Fibroblast of lung (primary cell): ENCODE results near the gene MCM5.

ENCODE experiments used
- CTCF ChIP-seq, 2 donors: IDR thresholded peaks in 1 of 2; conservative IDR thresholded peaks in 1 of 2; 1 replicate in 1 of 2; 2 replicates in 1 of 2; pipeline ENCODE4 v1.5.1; 2011 to 2012; ENCODE audit warnings: low read length in 2 of 2, control low read depth in 1 of 2, inconsistent platforms in 1 of 2, low read depth in 1 of 2, mild to moderate bottlenecking in 1 of 2
- EZH2 ChIP-seq: IDR thresholded peaks from 2 replicates; pipeline ENCODE4 v1.5.1; 2012; ENCODE audit warnings: low read length, control low read depth, mild to moderate bottlenecking; ENCODE audit errors: missing control alignments

DNA sequence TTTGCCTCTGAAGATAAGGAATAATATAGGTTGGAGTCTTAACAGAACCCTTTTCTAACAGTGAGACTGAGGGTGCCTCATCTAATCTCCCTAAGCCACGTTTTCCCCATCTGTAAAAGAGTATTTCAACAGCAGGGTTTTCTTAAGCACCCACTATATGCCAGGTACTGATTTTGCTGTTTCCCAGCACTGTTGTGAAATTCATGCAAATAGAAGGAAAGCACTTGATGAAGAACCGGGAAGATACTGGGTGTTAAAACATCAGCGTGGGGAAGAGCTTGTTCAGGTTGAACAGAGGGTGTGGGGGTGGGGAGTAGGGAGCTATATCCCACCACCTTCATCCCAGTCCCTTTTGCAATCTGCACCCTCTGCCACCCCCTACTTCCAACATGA, 16.3 kb upstream of the MCM5 start:
- TF ChIP-seq CTCF (conservative IDR thresholded peaks at IDR 0.05 in 1 of 2, IDR thresholded peaks at IDR 0.05 in 1 of 2; ENCODE audit: low read depth in 1 of 2, low read length in 2 of 2) (no peak), EZH2 (no peak)
